ENCODE data around the gene TANGO2.

Gene TANGO2

DNA sequence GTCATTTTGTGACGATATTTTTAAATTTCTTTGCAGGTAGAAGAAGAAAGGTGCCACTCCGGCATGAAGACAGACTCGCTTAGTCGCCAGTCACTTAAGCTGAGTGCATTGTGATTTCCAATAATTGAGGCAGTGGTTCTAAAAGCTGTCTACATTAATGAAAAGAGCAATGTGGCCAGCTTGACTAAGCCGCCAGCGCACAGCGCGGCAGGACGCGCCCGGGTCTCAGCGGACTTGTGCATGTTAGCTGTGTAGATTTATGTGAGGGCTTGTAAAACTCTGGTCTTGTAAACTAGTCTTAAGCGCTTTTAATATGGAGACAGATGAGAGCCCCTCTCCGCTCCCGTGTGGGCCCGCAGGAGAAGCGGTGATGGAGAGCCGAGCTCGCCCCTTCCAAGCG, 64.7 kb downstream of the TANGO2 start:
- no peak for ATAC-seq (ENCODE audit: low read depth)
- peaks cover 27% of the 10 kb centered on the region for H3K36me3 Mint-ChIP-seq
- no peaks in the 10 kb centered on the region for H3K9me3 Mint-ChIP-seq
- H3K4me1 Mint-ChIP-seq, result peaks cover 26% of the 10 kb centered on the region
- no peak overlapping the region for H3K27ac Mint-ChIP-seq
- H3K27me3 Mint-ChIP-seq, result no peaks in the 10 kb centered on the region
- no peak for DNase-seq (ENCODE audit: low spot score in 2 of 2)
- no peak overlapping the region for H3K4me3 Mint-ChIP-seq

DNA sequence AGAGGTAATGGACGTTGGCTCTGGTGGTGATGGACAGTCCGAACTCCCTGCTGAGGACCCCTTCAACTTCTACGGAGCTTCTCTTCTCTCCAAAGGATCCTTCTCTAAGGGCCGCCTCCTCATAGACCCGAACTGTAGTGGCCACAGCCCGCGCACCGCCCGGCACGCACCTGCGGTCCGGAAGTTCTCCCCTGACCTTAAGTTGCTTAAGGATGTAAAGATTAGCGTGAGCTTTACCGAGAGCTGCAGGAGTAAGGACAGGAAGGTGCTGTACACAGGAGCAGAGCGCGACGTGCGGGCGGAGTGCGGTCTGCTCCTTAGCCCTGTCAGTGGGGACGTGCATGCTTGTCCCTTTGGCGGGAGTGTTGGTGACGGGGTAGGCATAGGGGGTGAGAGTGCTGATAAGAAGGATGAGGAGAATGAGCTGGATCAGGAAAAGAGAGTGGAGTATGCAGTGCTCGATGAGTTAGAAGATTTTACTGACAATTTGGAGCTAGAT, 65.2 kb downstream of the TANGO2 start:
- no peak overlapping the region for H3K4me3 Mint-ChIP-seq
- H3K4me1 Mint-ChIP-seq, result peaks cover 22% of the 10 kb centered on the region
- H3K9me3 Mint-ChIP-seq, result no peaks in the 10 kb centered on the region
- H3K27ac Mint-ChIP-seq, result no peak overlapping the region
- ATAC-seq (ENCODE audit: low read depth), result no peak
- H3K36me3 Mint-ChIP-seq, result peaks cover 30% of the 10 kb centered on the region
- DNase-seq (ENCODE audit: low spot score in 2 of 2), result no peak
- H3K27me3 Mint-ChIP-seq, result no peaks in the 10 kb centered on the region

GRCh38 chr22:20086763-20087162, 65.9 kb downstream of the TANGO2 start:
- peaks cover 18% of the 10 kb centered on the region for H3K4me1 Mint-ChIP-seq
- no peak overlapping the region for H3K27ac Mint-ChIP-seq
- H3K4me3 Mint-ChIP-seq, result no peak overlapping the region

GRCh38 chr22:20087319-20088262, 66.7 kb downstream of the TANGO2 start:
- DNase-seq (ENCODE audit: low spot score in 2 of 2) (no peak), ATAC-seq (ENCODE audit: low read depth) (no peak)
- Mint-ChIP-seq H3K36me3 (peaks cover 34% of the 10 kb centered on the region), H3K4me1 (peaks cover 17% of the 10 kb centered on the region), H3K27ac (no peak overlapping the region), H3K9me3 (no peaks in the 10 kb centered on the region), H3K27me3 (no peaks in the 10 kb centered on the region), H3K4me3 (no peak overlapping the region)

More at GRCh38 chr22:20086763-20087162, 65.9 kb downstream of the TANGO2 start:
- Mint-ChIP-seq H3K27me3 (no peaks in the 10 kb centered on the region), H3K9me3 (no peaks in the 10 kb centered on the region), H3K36me3 (peaks cover 32% of the 10 kb centered on the region)
- no peak for ATAC-seq (ENCODE audit: low read depth)
- DNase-seq (ENCODE audit: low spot score in 2 of 2), result no peak

DNA sequence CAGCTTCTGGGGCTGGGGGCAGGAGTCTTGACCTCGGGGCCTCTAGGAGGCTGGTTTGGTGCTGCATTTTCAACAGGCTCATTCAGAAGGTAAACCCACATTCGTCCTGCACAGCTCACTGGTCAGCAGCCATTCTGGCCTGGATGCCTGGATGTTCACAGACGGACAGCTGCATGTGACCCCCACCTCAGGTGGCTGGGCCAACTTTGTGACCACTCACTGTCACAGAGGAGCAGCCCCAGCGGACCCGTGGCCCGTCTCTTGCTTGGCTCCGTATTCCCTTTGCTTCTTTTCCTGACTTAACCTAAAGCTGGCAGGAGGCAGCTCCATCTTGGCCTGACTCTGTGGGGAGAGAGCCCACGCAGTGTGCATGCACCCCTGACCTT, 67.3 kb downstream of the TANGO2 start:
- Mint-ChIP-seq H3K4me1 (peaks cover 12% of the 10 kb centered on the region), H3K9me3 (no peaks in the 10 kb centered on the region), H3K27me3 (no peaks in the 10 kb centered on the region), H3K4me3 (no peak overlapping the region), H3K27ac (no peak overlapping the region), H3K36me3 (peaks cover 34% of the 10 kb centered on the region)
- DNase-seq (ENCODE audit: low spot score in 2 of 2), result no peak
- ATAC-seq (ENCODE audit: low read depth), result no peak

- Mint-ChIP-seq H3K27ac (no peak overlapping the region), H3K9me3 (no peaks in the 10 kb centered on the region), H3K4me1 (peaks cover 4% of the 10 kb centered on the region), H3K27me3 (no peaks in the 10 kb centered on the region), H3K36me3 (peaks cover 39% of the 10 kb centered on the region), H3K4me3 (no peak overlapping the region)
- DNase-seq (ENCODE audit: low spot score in 2 of 2), result no peak
- ATAC-seq (ENCODE audit: low read depth), result no peak
Measured at GRCh38 chr22:20089226-20089976, 68.5 kb downstream of the TANGO2 start.

DNA sequence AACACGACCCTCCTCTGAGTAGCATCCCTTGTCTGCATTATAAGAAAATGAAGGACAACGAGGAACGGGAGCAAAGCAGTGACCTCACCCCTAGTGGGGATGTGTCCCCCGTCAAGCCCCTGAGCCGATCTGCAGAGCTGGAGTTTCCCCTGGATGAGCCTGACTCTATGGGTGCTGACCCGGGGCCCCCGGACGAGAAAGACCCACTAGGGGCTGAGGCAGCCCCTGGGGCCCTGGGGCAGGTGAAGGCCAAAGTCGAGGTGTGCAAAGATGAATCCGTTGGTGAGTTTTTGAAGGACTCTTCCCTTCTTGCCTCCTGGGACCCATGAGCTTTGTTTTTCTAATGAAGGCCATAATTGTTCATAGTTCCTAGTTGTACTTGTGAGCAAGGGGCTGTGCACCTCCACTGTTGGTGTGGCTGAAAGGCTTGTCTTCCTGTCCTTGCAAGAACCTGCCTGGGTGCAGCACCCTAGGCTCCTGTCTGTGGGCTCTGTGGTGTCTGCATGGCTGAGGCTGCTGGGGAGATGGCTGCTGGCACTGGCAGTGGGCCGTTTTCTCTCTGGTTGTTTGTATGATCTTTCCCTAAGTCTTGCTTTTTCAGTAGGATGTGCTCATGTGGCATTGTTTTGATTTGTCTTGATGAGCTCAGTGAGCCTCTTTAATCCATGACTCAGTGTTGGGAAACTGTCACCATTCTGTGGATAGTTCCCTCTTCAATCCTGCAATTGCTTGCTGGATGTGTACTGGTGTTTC, 69.2 kb downstream of the TANGO2 start:
- no peak for DNase-seq (ENCODE audit: low spot score in 2 of 2)
- H3K27me3 Mint-ChIP-seq, result no peaks in the 10 kb centered on the region
- no peaks in the 10 kb centered on the region for H3K4me1 Mint-ChIP-seq
- no peak for ATAC-seq (ENCODE audit: low read depth)
- H3K27ac Mint-ChIP-seq, result no peak overlapping the region
- H3K36me3 Mint-ChIP-seq, result peaks cover 39% of the 10 kb centered on the region
- no peaks in the 10 kb centered on the region for H3K9me3 Mint-ChIP-seq
- H3K4me3 Mint-ChIP-seq, result no peak overlapping the region

DNA sequence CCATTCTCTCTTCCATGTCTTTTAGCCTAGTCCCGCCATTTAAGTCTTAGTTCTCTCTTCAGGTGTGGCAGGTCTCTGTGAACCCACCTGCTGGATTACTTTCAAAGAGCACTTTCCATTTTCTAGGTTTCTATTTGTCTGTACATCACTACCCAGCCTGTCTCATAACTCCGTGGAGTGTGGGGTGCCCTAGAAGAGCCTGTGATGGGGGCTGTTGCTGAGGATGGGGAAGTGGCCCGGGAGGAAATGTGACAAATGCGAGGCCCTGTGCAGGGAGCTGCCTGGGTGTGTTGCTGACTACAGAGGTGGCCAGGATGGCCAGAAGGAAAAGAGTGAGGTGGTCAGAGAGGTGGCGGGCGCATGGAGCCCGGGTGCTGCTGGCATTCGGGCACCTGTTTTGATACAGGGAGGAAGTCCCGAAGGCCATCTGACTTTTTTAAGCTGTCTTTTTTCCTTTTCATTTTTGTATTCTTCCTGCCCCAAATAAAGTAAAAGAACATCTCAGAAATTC, 69.9 kb downstream of the TANGO2 start:
- no peak overlapping the region for H3K4me3 Mint-ChIP-seq
- no peak overlapping the region for H3K27ac Mint-ChIP-seq
- no peaks in the 10 kb centered on the region for H3K27me3 Mint-ChIP-seq
- peaks cover 42% of the 10 kb centered on the region for H3K36me3 Mint-ChIP-seq
- H3K4me1 Mint-ChIP-seq, result no peaks in the 10 kb centered on the region
- DNase-seq (ENCODE audit: low spot score in 2 of 2) (no peak), ATAC-seq (ENCODE audit: low read depth) (no peak)
- no peaks in the 10 kb centered on the region for H3K9me3 Mint-ChIP-seq

DNA sequence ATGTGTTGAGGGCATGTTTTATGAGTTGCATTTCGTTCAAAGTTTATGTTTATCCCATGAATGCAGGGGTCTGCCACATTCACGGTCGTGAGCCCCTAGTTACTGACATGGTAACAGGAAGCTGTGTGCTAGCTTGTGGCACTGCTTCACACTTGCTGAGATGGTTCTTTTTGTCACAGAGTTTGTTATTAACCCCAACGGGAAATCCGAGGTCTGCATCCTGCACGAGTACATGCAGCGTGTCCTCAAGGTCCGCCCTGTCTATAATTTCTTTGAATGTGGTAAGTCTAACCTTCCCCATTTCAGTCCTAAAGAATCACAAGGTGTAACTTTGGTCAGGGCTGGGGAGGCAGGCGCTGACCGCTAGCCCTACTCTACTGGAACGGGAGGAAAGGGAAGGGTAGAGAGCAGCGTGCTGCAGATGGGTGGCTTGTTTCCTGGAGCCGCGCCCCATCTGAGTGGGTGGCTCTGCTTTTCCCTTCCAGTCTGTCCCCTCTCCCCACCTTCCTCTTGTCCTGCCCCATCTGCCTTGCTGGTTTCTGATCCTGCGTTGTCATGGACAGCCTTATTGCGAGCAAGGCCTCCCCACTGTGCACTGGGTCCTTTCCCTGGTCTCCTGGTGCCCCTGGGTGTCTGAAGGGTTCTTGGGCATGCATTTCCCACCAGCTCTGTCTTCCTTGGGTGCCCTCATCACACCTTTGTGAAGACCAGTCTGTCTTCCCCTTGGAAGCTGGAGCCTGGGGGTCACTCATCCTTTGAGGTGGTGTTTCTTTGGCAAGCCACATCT, 71.0 kb downstream of the TANGO2 start:
- no peaks in the 10 kb centered on the region for H3K4me1 Mint-ChIP-seq
- no peaks in the 10 kb centered on the region for H3K9me3 Mint-ChIP-seq
- no peak overlapping the region for H3K4me3 Mint-ChIP-seq
- H3K27me3 Mint-ChIP-seq, result no peaks in the 10 kb centered on the region
- no peak for ATAC-seq (ENCODE audit: low read depth)
- peaks cover 41% of the 10 kb centered on the region for H3K36me3 Mint-ChIP-seq
- no peak for DNase-seq (ENCODE audit: low spot score in 2 of 2)
- H3K27ac Mint-ChIP-seq, result no peak overlapping the region

- DNase-seq (ENCODE audit: low spot score in 2 of 2), result no peak
- H3K4me3 Mint-ChIP-seq, result no peak overlapping the region
- no peak overlapping the region for H3K27ac Mint-ChIP-seq
- H3K27me3 Mint-ChIP-seq, result no peaks in the 10 kb centered on the region
- ATAC-seq (ENCODE audit: low read depth), result no peak
- no peaks in the 10 kb centered on the region for H3K4me1 Mint-ChIP-seq
- H3K36me3 Mint-ChIP-seq, result peaks cover 41% of the 10 kb centered on the region
- no peaks in the 10 kb centered on the region for H3K9me3 Mint-ChIP-seq
Measured at GRCh38 chr22:20092477-20092854, 71.6 kb downstream of the TANGO2 start.

DNA sequence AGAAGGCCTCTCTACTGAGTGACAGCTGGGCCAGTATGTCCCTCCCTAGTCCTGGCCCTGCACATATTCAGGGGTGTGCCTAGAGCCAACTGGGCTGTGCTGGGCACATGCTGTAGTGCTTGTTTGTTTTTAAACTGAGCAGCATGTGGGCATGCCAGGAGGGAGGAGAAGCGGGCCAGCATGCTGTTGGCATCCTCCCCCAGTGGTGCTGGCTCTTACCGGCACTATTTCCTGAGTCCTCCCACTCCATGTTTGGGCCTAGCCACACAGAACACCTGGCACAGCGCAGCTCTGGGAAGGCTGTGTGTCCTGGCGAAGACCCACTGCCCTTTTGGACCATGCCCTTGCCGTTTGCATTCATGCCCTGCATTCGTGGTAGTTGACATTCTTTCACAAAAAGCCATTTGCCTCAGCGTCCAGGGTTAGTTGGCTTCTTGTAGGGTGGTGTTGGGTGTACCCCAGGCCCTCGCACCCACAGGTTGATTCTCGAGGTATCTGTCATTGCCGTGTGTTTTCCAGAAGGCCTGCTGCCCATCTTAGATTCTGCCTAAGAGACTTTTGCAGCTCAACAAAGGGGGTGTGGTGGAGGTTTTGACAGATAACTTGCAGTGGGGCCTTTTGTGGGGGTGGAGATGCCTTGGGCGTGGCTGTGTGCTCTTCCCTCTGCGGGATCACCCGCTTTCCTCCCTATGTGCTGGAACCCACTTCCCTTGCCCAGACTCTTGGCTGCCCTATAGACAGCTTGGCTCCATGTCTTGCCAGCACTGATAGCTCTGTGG, 72.7 kb downstream of the TANGO2 start:
- no peak overlapping the region for H3K4me3 Mint-ChIP-seq
- no peak for DNase-seq (ENCODE audit: low spot score in 2 of 2)
- H3K27ac Mint-ChIP-seq, result no peak overlapping the region
- H3K36me3 Mint-ChIP-seq, result peaks cover 42% of the 10 kb centered on the region
- no peaks in the 10 kb centered on the region for H3K4me1 Mint-ChIP-seq
- ATAC-seq (ENCODE audit: low read depth), result no peak
- no peaks in the 10 kb centered on the region for H3K9me3 Mint-ChIP-seq
- no peaks in the 10 kb centered on the region for H3K27me3 Mint-ChIP-seq

- no peak overlapping the region for H3K27ac Mint-ChIP-seq
- no peaks in the 10 kb centered on the region for H3K9me3 Mint-ChIP-seq
- no peaks in the 10 kb centered on the region for H3K4me1 Mint-ChIP-seq
- no peaks in the 10 kb centered on the region for H3K27me3 Mint-ChIP-seq
- ATAC-seq (ENCODE audit: low read depth), result no peak
- H3K4me3 Mint-ChIP-seq, result no peak overlapping the region
- peaks cover 42% of the 10 kb centered on the region for H3K36me3 Mint-ChIP-seq
- no peak for DNase-seq (ENCODE audit: low spot score in 2 of 2)
Measured at GRCh38 chr22:20094197-20094807, 73.4 kb downstream of the TANGO2 start.
